Chondrocyte (in vitro differentiated cells): ENCODE measurements around the gene LRRN1. TPM values are rescaled to one million over a fixed set of nuclear protein-coding genes. Genes with fewer than 3 reads are reported as not detected.

ENCODE experiments used
- DNase-seq: peaks from one replicate; pipeline ENCODE4 v3.0.0; 2021; ENCODE audit warnings: mixed read lengths, low spot score
- H3K27ac Mint-ChIP-seq: one replicate; pipeline ENCODE4 v1.8.0; 2021; ENCODE audit warnings: mild to moderate bottlenecking, moderate library complexity, mixed read lengths; ENCODE audit not compliant: unreplicated experiment
- H3K27me3 Mint-ChIP-seq: 2 replicates; pipeline ENCODE4 v1.8.0; 2021; ENCODE audit warnings: low read depth, mixed read lengths
- H3K36me3 Mint-ChIP-seq: 2 replicates; pipeline ENCODE4 v1.8.0; 2021; ENCODE audit warnings: low read depth, mixed read lengths
- H3K4me1 Mint-ChIP-seq: 2 replicates; pipeline ENCODE4 v1.8.0; 2021; ENCODE audit warnings: low read depth, mild to moderate bottlenecking, mixed read lengths
- H3K4me3 Mint-ChIP-seq: one replicate; pipeline ENCODE4 v1.8.0; 2021; ENCODE audit warnings: mild to moderate bottlenecking, moderate library complexity, mixed read lengths; ENCODE audit not compliant: unreplicated experiment
- H3K9me3 Mint-ChIP-seq: 2 replicates; pipeline ENCODE4 v1.8.0; 2021; ENCODE audit warnings: low read depth, mixed read lengths
- CTCF ChIP-seq: fragments of 200-600 bp; sonication (generic); IDR thresholded peaks from 2 replicates; pipeline ENCODE4 v1.5.0; 2021; ENCODE audit warnings: antibody characterized with exemption, mild to moderate bottlenecking, moderate library complexity
- total RNA-seq: library from RNA; stranded (reverse); gene quantifications from 3 replicates; pipeline ENCODE4 v1.2.1, GENCODE V29; 2021

Gene LRRN1
- total RNA-seq, 1 donor from 2014 or later, result 3.2 TPM

DNA sequence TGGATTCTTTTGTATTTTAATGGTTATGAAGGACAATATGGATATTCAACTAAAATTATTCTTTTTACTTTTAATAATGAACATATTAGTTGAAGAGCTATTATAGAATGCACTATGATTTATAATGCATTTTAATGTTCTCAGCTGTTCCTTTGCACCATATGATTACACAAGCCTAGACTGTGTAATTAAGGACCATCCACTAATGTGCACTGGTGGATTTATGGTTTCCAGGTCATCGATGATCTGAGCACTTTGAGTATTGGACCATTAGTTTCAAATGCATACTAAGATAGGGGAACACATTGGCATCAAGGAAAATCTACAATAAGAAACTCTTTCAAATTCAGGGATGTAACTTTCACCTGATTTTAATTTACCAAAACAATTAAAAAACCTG, 16.8 kb downstream of the LRRN1 start:
- no peak overlapping the region for H3K4me3 Mint-ChIP-seq
- H3K4me1 Mint-ChIP-seq, result no peaks in the 10 kb centered on the region
- H3K36me3 Mint-ChIP-seq, result no peaks in the 10 kb centered on the region
- H3K27me3 Mint-ChIP-seq, result no peaks in the 10 kb centered on the region
- no peak for TF ChIP-seq CTCF
- no peak for DNase-seq
- H3K9me3 Mint-ChIP-seq, result no peaks in the 10 kb centered on the region
- H3K27ac Mint-ChIP-seq, result no peak overlapping the region

DNA sequence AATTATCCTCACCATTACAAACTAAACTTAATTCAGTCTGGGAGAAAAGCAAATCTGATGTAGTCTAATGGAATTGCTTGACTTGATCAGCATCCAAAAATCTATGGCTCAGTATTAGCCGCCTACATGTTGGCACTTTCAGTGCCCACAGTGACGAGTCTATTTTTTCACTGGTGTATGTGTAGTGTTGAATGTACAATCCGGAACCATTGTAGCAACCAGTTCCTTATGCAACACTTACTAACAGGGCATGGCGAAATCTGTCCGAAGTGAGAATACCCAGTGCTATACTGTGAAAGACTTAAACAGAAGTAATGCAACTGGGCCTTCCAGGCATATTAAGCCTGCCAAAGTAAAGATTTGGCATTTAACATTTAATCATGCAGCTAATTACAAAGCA, 18.6 kb downstream of the LRRN1 start:
- no peaks in the 10 kb centered on the region for H3K4me1 Mint-ChIP-seq
- H3K27ac Mint-ChIP-seq, result no peak overlapping the region
- no peak for DNase-seq
- TF ChIP-seq CTCF, result no peak
- H3K4me3 Mint-ChIP-seq, result no peak overlapping the region
- no peaks in the 10 kb centered on the region for H3K27me3 Mint-ChIP-seq
- peaks cover 3% of the 10 kb centered on the region for H3K36me3 Mint-ChIP-seq
- no peaks in the 10 kb centered on the region for H3K9me3 Mint-ChIP-seq

DNA sequence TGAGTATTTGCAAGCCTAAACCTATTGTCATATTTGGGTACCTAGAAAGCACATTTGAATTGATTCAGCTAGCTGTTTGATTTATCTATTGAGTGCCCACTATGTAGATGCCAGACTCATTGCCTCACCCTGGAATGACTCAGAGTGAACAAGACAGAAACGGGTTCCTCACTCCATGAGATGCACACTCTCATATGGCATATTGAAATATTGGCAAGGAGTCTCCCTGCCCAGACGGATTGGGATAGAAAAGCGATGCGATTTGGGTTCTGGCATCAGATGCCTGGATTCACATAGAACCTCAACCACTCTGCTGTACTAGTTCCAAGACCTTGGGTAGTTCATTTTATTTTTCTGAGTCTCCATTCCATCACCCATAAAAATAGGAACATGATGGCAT, 22.5 kb downstream of the LRRN1 start:
- no peaks in the 10 kb centered on the region for H3K4me1 Mint-ChIP-seq
- no peak for DNase-seq
- H3K9me3 Mint-ChIP-seq, result no peaks in the 10 kb centered on the region
- no peak overlapping the region for H3K4me3 Mint-ChIP-seq
- H3K36me3 Mint-ChIP-seq, result peaks cover 3% of the 10 kb centered on the region
- H3K27me3 Mint-ChIP-seq, result no peaks in the 10 kb centered on the region
- TF ChIP-seq CTCF, result no peak
- no peak overlapping the region for H3K27ac Mint-ChIP-seq

- peaks cover under 1% of the 10 kb centered on the region for H3K9me3 Mint-ChIP-seq
- TF ChIP-seq CTCF, result no peak
- no peak for DNase-seq
- peaks cover 3% of the 10 kb centered on the region for H3K36me3 Mint-ChIP-seq
- no peak overlapping the region for H3K27ac Mint-ChIP-seq
- H3K4me3 Mint-ChIP-seq, result no peak overlapping the region
- no peaks in the 10 kb centered on the region for H3K27me3 Mint-ChIP-seq
- H3K4me1 Mint-ChIP-seq, result no peaks in the 10 kb centered on the region
These were observed 25.8 kb downstream of the LRRN1 start for GRCh38 chr3:3825035-3825434.

DNA sequence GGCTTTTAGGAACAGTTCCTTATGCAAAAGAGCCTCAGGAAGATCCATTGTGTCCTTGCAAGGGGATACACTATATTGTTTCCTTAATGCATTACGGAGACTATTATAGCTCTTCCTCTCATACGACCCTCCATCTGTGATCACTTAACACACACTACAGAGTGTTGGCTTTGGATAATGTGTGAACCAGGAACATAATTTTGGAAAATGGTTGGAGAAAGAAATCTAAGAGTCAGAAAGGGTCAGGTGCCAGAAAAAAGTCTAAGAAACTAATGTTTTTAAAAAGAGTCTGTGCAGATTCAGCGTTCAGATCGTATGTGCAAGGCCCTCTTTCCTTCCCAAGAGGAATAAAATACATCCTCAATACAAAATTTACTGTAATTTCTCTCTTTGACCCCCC, 27.3 kb downstream of the LRRN1 start:
- H3K4me3 Mint-ChIP-seq, result no peak overlapping the region
- DNase-seq, result no peak
- H3K4me1 Mint-ChIP-seq, result no peaks in the 10 kb centered on the region
- H3K27ac Mint-ChIP-seq, result no peak overlapping the region
- no peaks in the 10 kb centered on the region for H3K27me3 Mint-ChIP-seq
- H3K9me3 Mint-ChIP-seq, result peaks cover 7% of the 10 kb centered on the region
- no peaks in the 10 kb centered on the region for H3K36me3 Mint-ChIP-seq
- no peak for TF ChIP-seq CTCF
